ENCODE data around the gene LAMP1.

GRCh38 chr13:113280126-113280525, 16.9 kb upstream of the LAMP1 start:
- TF ChIP-seq POLR2A (IDR thresholded peaks at IDR 0.05) = no peak
- no peak for TF ChIP-seq CTCF (IDR thresholded peaks at IDR 0.05)
- TF ChIP-seq EP300 (IDR thresholded peaks at IDR 0.05) = no peak

Data from ovary (tissue), 3 donors.